GM12892 (cell line): Measurements from ENCODE around the gene NTN5.

Source experiments
- POLR2A ChIP-seq: IDR thresholded peaks from 2 replicates; pipeline ENCODE4 v1.6.1; 2011; ENCODE audit warnings: low read depth, low read length, control low read depth
- POLR2AphosphoS5 ChIP-seq: IDR thresholded peaks from 2 replicates; pipeline ENCODE4 v1.6.1; 2011; ENCODE audit warnings: low read depth, low read length, control low read depth

DNA sequence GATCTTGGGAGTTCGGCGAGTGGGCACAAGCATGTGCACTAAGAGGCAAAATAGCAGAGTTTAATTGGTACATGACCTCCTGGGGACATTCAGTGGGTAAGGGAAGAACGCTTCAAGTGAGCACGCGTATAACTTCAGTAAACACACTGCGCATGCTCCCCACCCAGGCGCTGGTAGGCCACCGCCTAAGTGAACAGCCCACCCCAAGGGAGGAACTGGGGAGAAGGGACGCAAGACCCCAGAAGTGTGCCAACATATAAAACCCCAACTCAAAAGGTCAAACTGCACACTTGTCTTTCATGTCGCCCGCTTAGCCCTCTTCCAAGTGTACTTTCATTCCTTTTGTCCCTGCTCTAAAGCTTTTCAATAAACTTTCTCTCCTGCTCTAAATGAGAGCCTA, 10.5 kb upstream of the NTN5 start:
- no peak for TF ChIP-seq POLR2AphosphoS5
- no peak for TF ChIP-seq POLR2A
